Measurements from ENCODE around the gene MYO1F.

DNA sequence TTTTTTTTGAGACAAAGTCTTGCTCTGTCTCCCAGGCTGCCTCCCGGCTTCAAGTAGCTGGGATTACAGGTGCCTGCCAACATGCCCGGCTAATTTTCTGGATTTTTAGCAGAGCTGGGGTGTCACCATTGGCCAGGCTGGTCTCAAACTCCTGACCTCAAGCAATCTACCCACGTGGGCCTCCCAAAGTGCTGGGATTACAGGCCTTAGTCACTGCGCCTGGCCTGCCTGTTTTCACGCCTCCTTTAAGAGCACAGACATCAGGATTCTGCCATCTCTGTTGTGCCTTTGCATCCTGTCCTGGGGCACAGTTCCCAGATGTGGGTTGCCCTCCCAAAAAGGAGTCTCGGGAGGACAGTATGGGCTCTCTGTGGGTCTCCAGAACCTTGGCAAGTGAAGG lies 72.3 kb downstream of the MYO1F start:
- TF ChIP-seq, protein P1, sequence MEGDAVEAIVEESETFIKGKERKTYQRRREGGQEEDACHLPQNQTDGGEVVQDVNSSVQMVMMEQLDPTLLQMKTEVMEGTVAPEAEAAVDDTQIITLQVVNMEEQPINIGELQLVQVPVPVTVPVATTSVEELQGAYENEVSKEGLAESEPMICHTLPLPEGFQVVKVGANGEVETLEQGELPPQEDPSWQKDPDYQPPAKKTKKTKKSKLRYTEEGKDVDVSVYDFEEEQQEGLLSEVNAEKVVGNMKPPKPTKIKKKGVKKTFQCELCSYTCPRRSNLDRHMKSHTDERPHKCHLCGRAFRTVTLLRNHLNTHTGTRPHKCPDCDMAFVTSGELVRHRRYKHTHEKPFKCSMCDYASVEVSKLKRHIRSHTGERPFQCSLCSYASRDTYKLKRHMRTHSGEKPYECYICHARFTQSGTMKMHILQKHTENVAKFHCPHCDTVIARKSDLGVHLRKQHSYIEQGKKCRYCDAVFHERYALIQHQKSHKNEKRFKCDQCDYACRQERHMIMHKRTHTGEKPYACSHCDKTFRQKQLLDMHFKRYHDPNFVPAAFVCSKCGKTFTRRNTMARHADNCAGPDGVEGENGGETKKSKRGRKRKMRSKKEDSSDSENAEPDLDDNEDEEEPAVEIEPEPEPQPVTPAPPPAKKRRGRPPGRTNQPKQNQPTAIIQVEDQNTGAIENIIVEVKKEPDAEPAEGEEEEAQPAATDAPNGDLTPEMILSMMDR (IDR thresholded peaks at IDR 0.05), result no peak
- TF ChIP-seq POLR2A (IDR thresholded peaks at IDR 0.05) (no peak), POLR2AphosphoS5 (IDR thresholded peaks at IDR 0.05) (no peak), EP300 (IDR thresholded peaks at IDR 0.05; ENCODE audit: low read depth) (no peak)

Measured in transverse colon (tissue), 4 donors.